ENCODE measurements around the gene WBP2NL.

The WBP2NL gene

GRCh38 chr22:42022162-42022847, 23.7 kb downstream of the WBP2NL start:
- no peaks in the 10 kb centered on the region for H3K27me3 ChIP-seq (ENCODE audit: control insufficient read depth, insufficient read depth, low read length)
- no peak overlapping the region for H3K9ac ChIP-seq
- TF ChIP-seq CTCF (IDR thresholded peaks at IDR 0.05): no peak
- no peaks in the 10 kb centered on the region for H3K79me2 ChIP-seq
- no peak overlapping the region for H3K27ac ChIP-seq
- H3K4me2 ChIP-seq (ENCODE audit: low read length): no peak overlapping the region
- H3K36me3 ChIP-seq (ENCODE audit: control insufficient read depth, insufficient read depth, low read length): no peaks in the 10 kb centered on the region
- no peak overlapping the region for H2AFZ ChIP-seq
- H3K4me3 ChIP-seq (ENCODE audit: low read depth, low read length): no peak overlapping the region
- no peaks in the 10 kb centered on the region for H3K9me3 ChIP-seq (ENCODE audit: control insufficient read depth, low read length)
- no peaks in the 10 kb centered on the region for H3K4me1 ChIP-seq

GRCh38 chr22:42025421-42025820, 26.8 kb downstream of the WBP2NL start:
- Histone ChIP-seq H3K9me3 (ENCODE audit: control insufficient read depth, low read length) (no peaks in the 10 kb centered on the region), H3K4me3 (ENCODE audit: low read depth, low read length) (no peak overlapping the region), H3K79me2 (no peaks in the 10 kb centered on the region), H3K36me3 (ENCODE audit: control insufficient read depth, insufficient read depth, low read length) (no peaks in the 10 kb centered on the region), H3K9ac (no peak overlapping the region), H3K27ac (no peak overlapping the region), H3K27me3 (ENCODE audit: control insufficient read depth, insufficient read depth, low read length) (no peaks in the 10 kb centered on the region), H3K4me2 (ENCODE audit: low read length) (no peak overlapping the region), H2AFZ (no peak overlapping the region), H3K4me1 (no peaks in the 10 kb centered on the region)
- TF ChIP-seq CTCF (IDR thresholded peaks at IDR 0.05): no peak

- H3K4me1 ChIP-seq: no peaks in the 10 kb centered on the region
- no peaks in the 10 kb centered on the region for H3K79me2 ChIP-seq
- TF ChIP-seq CTCF (IDR thresholded peaks at IDR 0.05): no peak
- H3K9me3 ChIP-seq (ENCODE audit: control insufficient read depth, low read length): no peaks in the 10 kb centered on the region
- H3K27me3 ChIP-seq (ENCODE audit: control insufficient read depth, insufficient read depth, low read length): no peaks in the 10 kb centered on the region
- no peak overlapping the region for H3K4me2 ChIP-seq (ENCODE audit: low read length)
- H3K27ac ChIP-seq: no peak overlapping the region
- no peak overlapping the region for H3K9ac ChIP-seq
- H2AFZ ChIP-seq: no peak overlapping the region
- no peaks in the 10 kb centered on the region for H3K36me3 ChIP-seq (ENCODE audit: control insufficient read depth, insufficient read depth, low read length)
- H3K4me3 ChIP-seq (ENCODE audit: low read depth, low read length): no peak overlapping the region
Observed at GRCh38 chr22:42026705-42027104, 28.1 kb downstream of the WBP2NL start.

GRCh38 chr22:42033263-42034181, 34.9 kb downstream of the WBP2NL start:
- no peak for TF ChIP-seq CTCF (IDR thresholded peaks at IDR 0.05)
- H3K27me3 ChIP-seq (ENCODE audit: control insufficient read depth, insufficient read depth, low read length): no peaks in the 10 kb centered on the region
- no peak overlapping the region for H3K4me3 ChIP-seq (ENCODE audit: low read depth, low read length)
- no peaks in the 10 kb centered on the region for H3K36me3 ChIP-seq (ENCODE audit: control insufficient read depth, insufficient read depth, low read length)
- H3K79me2 ChIP-seq: no peaks in the 10 kb centered on the region
- H3K4me2 ChIP-seq (ENCODE audit: low read length): no peak overlapping the region
- H3K27ac ChIP-seq: no peak overlapping the region
- H2AFZ ChIP-seq: no peak overlapping the region
- H3K9me3 ChIP-seq (ENCODE audit: control insufficient read depth, low read length): no peaks in the 10 kb centered on the region
- no peaks in the 10 kb centered on the region for H3K4me1 ChIP-seq
- no peak overlapping the region for H3K9ac ChIP-seq
